ENCODE results near the gene NPEPL1.

GRCh38 chr20:58647162-58647795 is 45.3 kb upstream of the NPEPL1 start:
- TF ChIP-seq, protein P1, sequence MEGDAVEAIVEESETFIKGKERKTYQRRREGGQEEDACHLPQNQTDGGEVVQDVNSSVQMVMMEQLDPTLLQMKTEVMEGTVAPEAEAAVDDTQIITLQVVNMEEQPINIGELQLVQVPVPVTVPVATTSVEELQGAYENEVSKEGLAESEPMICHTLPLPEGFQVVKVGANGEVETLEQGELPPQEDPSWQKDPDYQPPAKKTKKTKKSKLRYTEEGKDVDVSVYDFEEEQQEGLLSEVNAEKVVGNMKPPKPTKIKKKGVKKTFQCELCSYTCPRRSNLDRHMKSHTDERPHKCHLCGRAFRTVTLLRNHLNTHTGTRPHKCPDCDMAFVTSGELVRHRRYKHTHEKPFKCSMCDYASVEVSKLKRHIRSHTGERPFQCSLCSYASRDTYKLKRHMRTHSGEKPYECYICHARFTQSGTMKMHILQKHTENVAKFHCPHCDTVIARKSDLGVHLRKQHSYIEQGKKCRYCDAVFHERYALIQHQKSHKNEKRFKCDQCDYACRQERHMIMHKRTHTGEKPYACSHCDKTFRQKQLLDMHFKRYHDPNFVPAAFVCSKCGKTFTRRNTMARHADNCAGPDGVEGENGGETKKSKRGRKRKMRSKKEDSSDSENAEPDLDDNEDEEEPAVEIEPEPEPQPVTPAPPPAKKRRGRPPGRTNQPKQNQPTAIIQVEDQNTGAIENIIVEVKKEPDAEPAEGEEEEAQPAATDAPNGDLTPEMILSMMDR (IDR thresholded peaks at IDR 0.05) = no peak
- TF ChIP-seq POLR2A (IDR thresholded peaks at IDR 0.05) = no peak
- no peak for TF ChIP-seq EP300 (IDR thresholded peaks at IDR 0.05)
